GM19193 (cell line): ENCODE results near the gene MRPL32.

Experiments used
- POLR2A ChIP-seq: IDR thresholded peaks from 4 replicates; pipeline ENCODE4 v1.6.1; 2011; ENCODE audit not compliant: insufficient read depth, insufficient read length; ENCODE audit errors: extremely low read depth

The MRPL32 gene

DNA sequence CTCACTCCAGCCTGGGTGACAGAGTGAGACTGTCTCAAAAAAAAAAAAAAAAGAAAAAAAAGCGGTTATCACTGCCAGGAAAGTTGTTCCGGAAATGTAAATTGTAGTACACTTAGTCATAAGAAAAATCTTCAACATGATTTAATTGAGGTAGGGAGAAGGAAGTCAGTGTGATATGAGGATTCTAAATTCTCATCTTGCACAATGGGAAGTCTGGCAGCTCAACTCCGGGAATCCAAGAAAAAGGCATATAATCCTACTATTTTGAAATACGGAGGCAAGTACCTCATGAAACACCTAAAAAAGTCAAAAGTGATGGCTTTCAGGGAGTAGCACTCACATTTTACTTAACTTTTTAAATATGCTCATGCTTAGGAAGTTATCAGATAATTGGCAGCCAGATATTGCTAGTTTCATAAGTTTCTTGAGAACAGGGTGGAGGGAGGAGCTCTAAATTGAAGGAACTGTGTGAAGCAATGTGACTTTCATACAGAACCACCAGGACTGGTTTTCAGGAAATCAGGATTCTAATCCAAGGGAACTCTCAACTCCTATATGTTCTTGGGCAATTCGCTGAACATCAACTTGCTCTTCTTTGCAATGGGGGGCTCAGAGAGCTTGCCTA is 17.6 kb upstream of the MRPL32 start:
- TF ChIP-seq POLR2A, result no peak

DNA sequence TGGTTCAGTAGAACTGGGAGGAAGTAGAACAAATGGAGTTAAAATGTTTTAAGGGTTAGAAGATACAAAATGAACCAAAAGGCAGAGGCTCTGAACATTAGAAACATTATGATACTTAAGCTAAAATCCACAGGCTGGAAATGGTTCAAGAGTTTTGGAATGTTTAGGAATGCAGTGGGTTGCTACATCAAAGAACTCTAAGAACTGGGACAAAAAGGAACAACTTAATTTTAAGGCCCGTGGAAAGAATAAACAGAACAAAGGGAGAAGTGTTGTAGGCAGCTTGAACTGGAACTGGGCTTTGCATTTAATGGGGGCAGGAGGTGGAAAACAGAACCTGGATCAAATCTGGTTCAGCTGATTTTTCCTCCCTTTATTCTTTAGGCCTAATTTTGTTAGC is 16.8 kb upstream of the MRPL32 start:
- TF ChIP-seq POLR2A, result no peak

DNA sequence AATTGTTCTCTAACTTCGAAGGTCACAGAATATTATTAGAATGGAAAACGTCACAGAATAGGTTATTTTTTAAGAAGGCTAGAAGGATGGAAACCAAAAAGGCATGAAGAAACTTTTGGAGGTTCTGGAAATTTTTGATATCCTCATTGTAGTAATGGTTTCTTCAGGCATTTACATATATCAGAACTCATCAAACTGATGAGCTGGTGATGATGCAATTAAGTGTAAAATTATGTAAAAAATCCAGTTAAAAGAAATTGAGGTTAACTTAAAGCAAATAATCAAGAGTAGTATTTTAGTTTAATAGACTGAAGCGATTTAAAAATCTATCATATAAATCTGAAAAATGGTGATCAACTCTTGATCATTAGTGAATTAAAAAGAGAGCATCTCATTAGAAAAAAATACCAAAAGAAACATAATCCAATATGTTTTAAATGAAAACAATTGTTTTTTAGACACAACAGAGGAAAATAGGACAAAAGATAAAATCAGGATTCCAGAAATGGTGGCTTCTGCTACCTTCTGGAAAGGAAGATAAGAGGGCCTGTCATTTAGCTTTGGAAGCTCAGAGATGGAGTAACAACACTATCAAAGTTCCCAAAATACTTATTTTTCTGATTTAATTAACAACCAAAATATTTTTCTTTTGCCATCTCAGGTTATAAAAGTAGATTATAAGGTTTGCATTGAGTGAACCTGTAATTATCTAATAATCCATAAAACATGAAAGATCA is 10.0 kb upstream of the MRPL32 start:
- no peak for TF ChIP-seq POLR2A

DNA sequence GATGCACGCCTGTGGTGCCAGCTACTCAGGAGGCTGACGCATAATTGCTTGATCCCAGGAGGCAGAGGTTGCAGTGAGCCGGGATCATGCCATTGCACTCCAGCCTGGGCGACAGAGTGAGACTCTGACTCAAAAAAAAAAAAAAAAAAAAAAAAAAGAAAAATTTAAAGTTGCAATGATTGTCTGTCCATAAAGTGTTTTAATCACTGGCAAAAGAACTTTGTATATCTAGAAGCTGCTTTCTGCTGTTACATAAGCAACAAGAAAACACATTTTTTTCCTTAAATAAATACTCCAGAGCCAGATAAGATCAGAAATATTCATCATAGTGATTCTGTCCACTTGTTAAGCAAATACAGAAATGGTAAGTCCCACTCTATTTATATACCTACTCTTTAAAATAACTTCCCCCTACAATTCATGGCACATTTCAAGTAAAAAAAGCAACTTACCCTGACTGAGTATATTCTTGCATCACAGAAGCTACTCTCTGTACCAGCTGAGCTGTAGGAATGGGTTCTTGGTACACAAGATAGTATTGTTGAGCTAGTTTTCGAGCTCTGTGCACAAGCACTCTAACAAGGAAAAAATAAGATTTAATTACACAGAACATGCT is 7.8 kb upstream of the MRPL32 start:
- no peak for TF ChIP-seq POLR2A

GRCh38 chr7:42925630-42926029 is 6.5 kb upstream of the MRPL32 start:
- TF ChIP-seq POLR2A, result no peak

DNA sequence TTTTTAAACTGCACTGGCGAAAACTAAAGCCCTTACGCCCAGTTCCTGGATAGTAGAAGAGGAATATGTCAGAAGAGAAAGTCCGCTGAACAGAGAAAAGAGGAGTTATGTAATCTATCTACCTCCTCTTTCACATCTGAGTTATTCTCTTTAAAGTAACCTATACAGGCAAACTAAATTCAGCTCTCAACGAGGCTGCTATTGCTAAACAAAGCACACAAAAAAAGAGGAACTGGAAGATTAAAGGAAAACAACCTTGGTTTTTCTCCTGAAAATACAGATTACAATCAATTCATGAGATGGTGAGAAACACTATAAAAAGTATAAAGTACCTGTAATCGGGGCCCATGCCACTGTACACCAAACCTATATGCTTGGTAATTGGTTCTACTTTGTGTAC is 6.0 kb upstream of the MRPL32 start:
- TF ChIP-seq POLR2A, result no peak

DNA sequence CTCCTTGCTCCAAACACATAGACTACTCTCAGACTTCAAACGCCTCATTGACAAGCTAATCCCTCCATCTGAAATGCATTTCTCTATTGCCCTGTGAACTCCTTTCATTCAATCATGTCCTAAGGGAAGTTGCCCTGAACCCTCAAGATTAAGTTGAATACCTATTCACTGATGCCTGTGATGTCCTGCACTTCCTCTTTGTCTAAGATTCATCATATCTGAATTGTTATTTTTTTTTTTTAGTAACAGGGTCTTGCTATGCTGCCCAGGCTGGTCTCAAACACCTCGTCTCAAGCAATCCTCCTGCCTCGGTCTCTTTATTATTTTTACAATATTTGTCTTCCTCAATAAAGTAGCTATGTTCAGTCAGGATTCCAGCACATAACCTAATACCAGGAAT is 3.4 kb upstream of the MRPL32 start:
- TF ChIP-seq POLR2A, result no peak

GRCh38 chr7:42929449-42929848 is 2.7 kb upstream of the MRPL32 start:
- no peak for TF ChIP-seq POLR2A

DNA sequence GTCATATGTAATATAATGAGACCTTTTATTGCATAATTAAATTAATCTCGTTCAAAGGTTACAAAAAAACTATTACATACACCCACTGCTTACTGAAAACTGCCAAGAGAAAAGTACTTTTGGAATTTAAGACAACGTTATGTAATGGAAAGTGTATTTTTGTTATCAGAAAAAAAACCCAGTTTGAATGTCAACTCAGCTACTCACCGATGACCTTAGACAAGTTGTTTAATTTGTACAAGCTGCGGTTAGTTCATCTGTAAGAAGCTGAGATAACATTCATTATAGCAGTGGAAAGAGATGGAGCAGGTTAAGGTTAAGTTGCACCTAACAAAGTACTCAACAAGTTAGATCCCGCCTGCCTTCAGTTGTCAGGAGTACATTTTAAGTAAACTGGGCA is 1.3 kb upstream of the MRPL32 start:
- no peak for TF ChIP-seq POLR2A

DNA sequence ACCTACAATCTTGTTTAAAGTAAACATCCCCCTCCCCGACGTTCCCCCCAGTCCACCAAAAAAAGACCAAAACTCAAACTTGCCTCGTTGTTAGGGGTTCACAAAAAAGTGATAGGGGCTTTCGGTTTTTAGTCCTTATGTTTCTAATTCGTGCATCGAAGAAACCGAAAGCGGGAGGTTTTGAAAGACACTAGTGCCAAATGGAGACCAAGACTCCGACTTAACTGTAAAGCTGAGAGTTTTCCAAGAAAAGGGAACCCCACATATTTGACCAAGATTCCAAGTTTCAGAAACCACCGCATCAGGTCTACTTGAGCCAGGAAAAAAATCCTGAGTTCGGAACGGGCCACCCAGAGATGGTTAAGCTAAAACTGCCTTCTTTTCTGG is 736 bp upstream of the MRPL32 start:
- TF ChIP-seq POLR2A, result no peak

GRCh38 chr7:42932811-42933591 is 825 bp downstream of the MRPL32 start:
- no peak for TF ChIP-seq POLR2A

DNA sequence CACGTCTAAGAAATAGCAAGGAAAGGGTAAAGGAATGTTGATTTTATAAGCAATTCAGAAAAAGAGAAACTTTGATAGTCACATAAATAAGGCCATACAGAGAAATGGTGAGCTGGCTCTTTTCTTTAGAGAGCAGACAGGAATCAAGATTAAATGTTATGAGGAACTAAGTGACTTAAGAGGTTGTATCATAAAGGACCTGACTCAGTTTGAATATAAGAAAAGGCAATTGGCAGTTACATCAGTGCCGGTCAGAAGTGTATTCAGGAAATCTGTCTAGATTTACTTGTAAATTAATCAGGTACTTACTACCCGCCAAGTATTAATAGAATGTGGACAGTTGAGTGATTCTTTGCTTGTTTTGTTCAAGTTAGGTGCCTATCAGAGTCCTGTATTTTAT is 2.1 kb downstream of the MRPL32 start:
- no peak for TF ChIP-seq POLR2A

- no peak for TF ChIP-seq POLR2A
Measured at GRCh38 chr7:42935861-42936260, 3.7 kb downstream of the MRPL32 start.

DNA sequence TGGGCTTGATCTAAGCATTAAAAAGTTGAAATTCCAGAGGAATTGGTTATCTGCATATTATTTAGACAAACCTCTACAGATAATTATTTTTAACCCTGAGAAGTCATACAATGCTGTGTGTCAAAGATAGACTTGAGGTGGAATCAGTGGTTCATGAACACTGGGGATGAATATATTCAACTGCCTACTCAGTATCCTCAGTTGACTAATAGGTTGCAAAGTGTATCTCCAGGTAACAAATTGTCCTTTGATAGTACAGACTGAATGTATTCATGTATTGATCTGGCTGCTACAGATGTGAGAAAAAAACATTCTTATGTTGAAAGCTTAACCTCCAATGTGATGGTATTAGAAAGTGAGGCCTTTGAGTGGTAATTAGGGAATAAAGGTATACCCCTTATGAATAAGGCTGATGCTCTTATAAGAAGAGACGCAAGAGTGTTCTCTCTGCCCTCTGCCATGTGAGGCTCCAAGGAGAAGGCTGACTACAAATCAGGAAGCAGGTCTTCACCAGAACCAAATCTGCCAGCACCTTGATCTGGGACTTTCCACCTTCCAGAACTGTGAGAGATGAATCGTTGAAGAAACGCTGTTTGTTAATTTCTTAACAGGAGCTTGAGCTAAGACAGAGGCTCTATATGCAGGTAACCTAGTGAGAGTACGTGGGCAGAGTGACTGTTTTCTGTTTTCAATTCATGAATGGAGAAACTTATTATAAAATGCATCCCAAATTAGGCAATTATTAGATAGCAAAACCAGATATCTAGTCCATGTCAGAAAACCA is 7.5 kb downstream of the MRPL32 start:
- no peak for TF ChIP-seq POLR2A
